ENCODE data around the gene ASS1.
A peak's percentile ranks its signal among the peaks of the same experiment; 100 is the strongest.

GRCh38 chr9:130473009-130473408 is 28.2 kb downstream of the ASS1 start:
- TF ChIP-seq ZFX (CRISPR knock-in tag; IDR thresholded peaks at IDR 0.05; ENCODE audit: low read depth) (no peak), CTCF (CRISPR knock-in tag; IDR thresholded peaks at IDR 0.05) (no peak), RAD21 (CRISPR knock-in tag; IDR thresholded peaks at IDR 0.05) (no peak), ZNF768 (CRISPR knock-in tag; IDR thresholded peaks at IDR 0.05) (peak; percentile 94), TCF12 (IDR thresholded peaks at IDR 0.05) (no peak), TCF12 (CRISPR knock-in tag; IDR thresholded peaks at IDR 0.05) (no peak), SIN3A (IDR thresholded peaks at IDR 0.05; ENCODE audit: borderline replicate concordance, low read depth, low read length) (no peak), NR3C1 (CRISPR knock-in tag; IDR thresholded peaks at IDR 0.05) (no peak), ZFY (CRISPR knock-in tag; IDR thresholded peaks at IDR 0.05) (no peak), PREB (CRISPR knock-in tag; IDR thresholded peaks at IDR 0.05) (no peak), MTA1 (CRISPR knock-in tag; IDR thresholded peaks at IDR 0.05; ENCODE audit: borderline replicate concordance) (no peak), NR2F6 (IDR thresholded peaks at IDR 0.05) (no peak), NR2F6 (CRISPR knock-in tag; IDR thresholded peaks at IDR 0.05) (no peak)

All from HepG2 (cell line).